Sigmoid colon (tissue), 4 donors: ENCODE measurements around the gene PTPRN.

Experiments
- CTCF ChIP-seq, 4 experiments: fragments of 450-650 bp in 3 of 4; fragments of 200-600 bp in 1 of 4; IDR thresholded peaks; one replicate each; pipeline ENCODE4 v1.5.1; 2016 to 2019; ENCODE audit warnings: antibody characterized with exemption in 4 of 4, mild to moderate bottlenecking in 3 of 4, moderate library complexity in 2 of 4
- POLR2A ChIP-seq, 2 donors: fragments of 450-650 bp; IDR thresholded peaks; one replicate each; pipeline ENCODE4 v1.6.1; 2016; ENCODE audit warnings: antibody characterized with exemption in 2 of 2, mild to moderate bottlenecking in 2 of 2, moderate library complexity in 2 of 2
- POLR2AphosphoS5 ChIP-seq, 4 donors: sonication (generic); formaldehyde crosslinking; IDR thresholded peaks; one replicate each; pipeline ENCODE4 v1.6.1; 2017; ENCODE audit warnings: antibody characterized with exemption in 4 of 4

GRCh38 chr2:219291394-219291793 is 17.8 kb downstream of the PTPRN start:
- TF ChIP-seq POLR2A (IDR thresholded peaks at IDR 0.05), result no peak
- TF ChIP-seq CTCF (IDR thresholded peaks at IDR 0.05), result no peak
- TF ChIP-seq POLR2AphosphoS5 (IDR thresholded peaks at IDR 0.05), result no peak
